Testis (tissue), 3 donors: ENCODE results near the gene CCNL2. TPM values are rescaled to one million over a fixed set of nuclear protein-coding genes. Genes with fewer than 3 reads are reported as not detected.

Experiments used
- DNase-seq: peaks from one replicate; pipeline ENCODE4 v3.0.0-alpha.2; 2019
- H3K27ac ChIP-seq, 2 donors: fragments of 200-600 bp; sonication (generic); one replicate each; pipeline ENCODE4 v1.5.1; 2019
- H3K27me3 ChIP-seq: fragments of 200-600 bp; sonication (generic); one replicate; pipeline ENCODE4 v1.5.1; 2019
- H3K36me3 ChIP-seq: fragments of 200-600 bp; sonication (generic); one replicate; pipeline ENCODE4 v1.5.1; 2017; ENCODE audit warnings: low read depth; ENCODE audit errors: missing control alignments
- H3K4me1 ChIP-seq: fragments of 200-600 bp; sonication (generic); one replicate; pipeline ENCODE4 v1.5.1; 2019
- H3K4me3 ChIP-seq, 2 donors: fragments of 200-600 bp; sonication (generic); one replicate each; pipeline ENCODE4 v1.5.1; 2017 to 2019
- H3K9me3 ChIP-seq: fragments of 200-600 bp; sonication (generic); one replicate; pipeline ENCODE4 v1.5.1; 2017
- POLR2A ChIP-seq: fragments of 450-650 bp; IDR thresholded peaks from one replicate; pipeline ENCODE4 v1.6.1; 2017; ENCODE audit warnings: antibody characterized with exemption, mild to moderate bottlenecking, moderate library complexity
- WGBS, 2 donors: methylation state at CpG; one replicate each; pipeline ENCODE4 v1.1.5; 2018; 5-methylcytosine and 5-hydroxymethylcytosine counted together
- intact Hi-C: fragments of 100-400 bp; cut with DNase I; formaldehyde crosslinking; loops from one replicate; pipeline ENCODE4 v1.15.1; 2023; ENCODE audit warnings: low total_unique reads
- polyA plus RNA-seq: library from polyadenylated mRNA; stranded (reverse); fragments of 350-450 nt; fragmentation: Illumina TruSeq; extraction: RNeasy Lipid Tissue Mini Kit (QIAGEN cat#74804); gene quantifications from one replicate; pipeline ENCODE4 v1.2.3, GENCODE V29; 2014; ENCODE audit warnings: low read depth, low replicate concordance; ENCODE audit not compliant: insufficient read depth
- total RNA-seq, 2 donors: library from RNA; depleted of rRNA; stranded (reverse); fragments of >200 nt; gene quantifications; one replicate each; pipeline ENCODE4 v1.2.3, GENCODE V29; 2016
- TF ChIP-seq, protein P1 (sequence below), 3 experiments: fragments of 450-650 bp in 2 of 3; fragments of 200-600 bp in 1 of 3; sonication (generic) in 1 of 3; IDR thresholded peaks; one replicate each; pipeline ENCODE4 v1.5.1; 2016 to 2019; ENCODE audit warnings: antibody characterized with exemption in 3 of 3, mild to moderate bottlenecking in 2 of 3, moderate library complexity in 1 of 3

CCNL2 gene
- total and polyA plus RNA-seq, 3 donors from 2014 or later, result 90.9 to 209 (median 204) TPM

DNA sequence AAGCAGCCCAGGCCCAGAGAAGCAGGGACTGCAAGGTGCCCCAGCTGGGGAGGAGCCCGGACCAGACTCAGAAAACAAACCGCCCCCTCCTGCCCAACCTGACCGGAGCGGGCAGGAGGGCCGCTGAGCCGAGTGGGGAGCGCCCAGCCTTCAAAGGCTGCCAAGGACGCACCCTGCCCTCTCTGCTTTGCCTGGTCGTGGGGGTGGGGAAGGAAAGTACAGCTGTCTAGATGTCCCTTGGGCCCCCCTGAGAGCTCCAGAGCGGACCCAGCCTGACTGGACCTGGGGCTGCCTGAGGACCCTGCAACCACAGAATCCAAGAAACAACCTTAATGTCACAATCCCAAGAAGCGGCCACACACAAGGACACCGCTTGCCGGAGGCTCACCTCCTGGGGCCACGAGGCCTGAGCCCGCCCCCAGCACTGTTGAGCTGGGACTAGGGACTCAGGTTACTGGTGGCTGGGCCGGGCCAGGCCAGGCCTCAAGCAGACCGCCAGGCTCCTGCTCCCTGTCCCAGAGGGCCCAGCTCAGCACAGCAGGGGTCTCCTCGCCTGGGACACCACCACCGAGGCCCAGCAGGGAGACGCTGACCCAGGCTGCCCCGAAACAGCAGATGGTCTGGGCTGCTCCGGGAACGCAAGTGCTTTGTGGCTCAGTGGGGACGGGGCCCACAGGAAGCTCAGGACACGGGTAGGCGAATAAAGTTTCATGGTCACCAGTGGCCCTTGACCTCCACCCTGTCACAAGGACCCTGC, 51.3 kb downstream of the CCNL2 start:
- Histone ChIP-seq H3K36me3 (no peaks in the 10 kb centered on the region), H3K4me3 (peak overlapping the region; percentile 67 to 70), H3K4me1 (peaks cover 48% of the 10 kb centered on the region), H3K27ac (peak overlapping the region; percentile 35 to 65), H3K27me3 (no peaks in the 10 kb centered on the region), H3K9me3 (no peaks in the 10 kb centered on the region)
- WGBS, 2 donors, result 23 to 34% methylated on average over 17 to 26 of the region's 26 CpGs
- TF ChIP-seq POLR2A, result no peak
- DNase-seq, result peak; percentile 71
- intact Hi-C loops, result no loop called here

DNA sequence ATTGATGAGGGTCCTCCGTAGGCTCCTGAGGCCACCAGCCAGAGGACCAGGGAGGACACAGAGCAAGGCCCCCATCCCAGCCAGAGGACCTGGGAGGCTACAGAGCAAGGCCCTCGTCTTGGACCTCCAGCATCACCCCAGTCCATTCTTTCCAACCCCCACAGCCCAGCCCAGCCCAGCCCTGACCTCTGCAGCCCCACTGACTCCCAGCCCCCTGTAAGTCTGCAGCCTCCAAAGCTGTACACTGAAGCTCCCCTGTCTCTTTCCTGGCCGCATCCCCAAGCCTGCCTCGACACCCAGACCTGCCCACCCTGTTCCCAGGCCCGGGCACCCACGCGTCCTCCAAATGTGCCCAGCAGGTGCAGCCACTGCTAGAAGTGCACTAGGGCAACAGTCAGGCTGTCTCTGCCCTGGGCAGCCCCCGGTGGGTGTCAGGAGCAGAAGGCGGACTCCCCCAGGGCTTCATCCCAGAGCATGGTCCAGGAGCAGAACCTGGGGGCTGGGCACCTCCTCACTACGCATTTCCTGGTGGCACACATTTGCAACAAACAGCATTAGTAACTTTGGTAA, 52.0 kb downstream of the CCNL2 start:
- peak overlapping the region in 1 of 2 donors; percentile 65 for H3K27ac ChIP-seq
- no peak overlapping the region for H3K4me3 ChIP-seq
- no peaks in the 10 kb centered on the region for H3K36me3 ChIP-seq
- 63 to 68% methylated on average over 5 to 10 of the region's 10 CpGs for WGBS, 2 donors
- H3K4me1 ChIP-seq, result peaks cover 42% of the 10 kb centered on the region
- intact Hi-C loops, result no loop called here
- TF ChIP-seq, protein P1, sequence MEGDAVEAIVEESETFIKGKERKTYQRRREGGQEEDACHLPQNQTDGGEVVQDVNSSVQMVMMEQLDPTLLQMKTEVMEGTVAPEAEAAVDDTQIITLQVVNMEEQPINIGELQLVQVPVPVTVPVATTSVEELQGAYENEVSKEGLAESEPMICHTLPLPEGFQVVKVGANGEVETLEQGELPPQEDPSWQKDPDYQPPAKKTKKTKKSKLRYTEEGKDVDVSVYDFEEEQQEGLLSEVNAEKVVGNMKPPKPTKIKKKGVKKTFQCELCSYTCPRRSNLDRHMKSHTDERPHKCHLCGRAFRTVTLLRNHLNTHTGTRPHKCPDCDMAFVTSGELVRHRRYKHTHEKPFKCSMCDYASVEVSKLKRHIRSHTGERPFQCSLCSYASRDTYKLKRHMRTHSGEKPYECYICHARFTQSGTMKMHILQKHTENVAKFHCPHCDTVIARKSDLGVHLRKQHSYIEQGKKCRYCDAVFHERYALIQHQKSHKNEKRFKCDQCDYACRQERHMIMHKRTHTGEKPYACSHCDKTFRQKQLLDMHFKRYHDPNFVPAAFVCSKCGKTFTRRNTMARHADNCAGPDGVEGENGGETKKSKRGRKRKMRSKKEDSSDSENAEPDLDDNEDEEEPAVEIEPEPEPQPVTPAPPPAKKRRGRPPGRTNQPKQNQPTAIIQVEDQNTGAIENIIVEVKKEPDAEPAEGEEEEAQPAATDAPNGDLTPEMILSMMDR (IDR thresholded peaks at IDR 0.05), result no peak
- no peak for TF ChIP-seq POLR2A
- H3K9me3 ChIP-seq, result no peaks in the 10 kb centered on the region
- no peaks in the 10 kb centered on the region for H3K27me3 ChIP-seq
- no peak for DNase-seq

DNA sequence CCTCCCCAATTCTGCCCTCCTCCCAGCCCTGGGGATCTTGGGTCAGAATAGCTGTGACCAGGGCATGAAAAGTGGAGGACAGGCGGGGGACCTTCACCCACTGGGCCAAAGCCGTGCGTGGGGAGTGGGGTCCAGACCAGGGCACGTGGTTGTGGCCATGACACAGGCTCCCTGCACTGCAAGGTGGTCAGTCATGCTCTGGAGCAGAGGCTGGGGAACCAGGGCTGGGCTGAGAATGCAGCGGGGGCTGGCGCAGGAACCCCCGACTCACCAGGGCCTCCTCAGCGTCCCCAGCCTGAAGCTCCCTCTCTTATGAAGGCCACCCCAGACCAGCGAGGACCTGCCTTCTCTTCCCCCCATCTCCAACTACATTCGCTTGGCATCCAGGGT, 52.6 kb downstream of the CCNL2 start:
- TF ChIP-seq, protein P1 (IDR thresholded peaks at IDR 0.05), result no peak
- no peak for TF ChIP-seq POLR2A
- H3K9me3 ChIP-seq, result no peaks in the 10 kb centered on the region
- intact Hi-C loops, result no loop called here
- H3K27ac ChIP-seq, result no peak overlapping the region
- H3K27me3 ChIP-seq, result no peaks in the 10 kb centered on the region
- H3K4me1 ChIP-seq, result peaks cover 35% of the 10 kb centered on the region
- DNase-seq, result no peak
- H3K4me3 ChIP-seq, result no peak overlapping the region
- 79 to 95% methylated on average over 10 of the region's 10 CpGs for WGBS, 2 donors
- H3K36me3 ChIP-seq, result no peaks in the 10 kb centered on the region

DNA sequence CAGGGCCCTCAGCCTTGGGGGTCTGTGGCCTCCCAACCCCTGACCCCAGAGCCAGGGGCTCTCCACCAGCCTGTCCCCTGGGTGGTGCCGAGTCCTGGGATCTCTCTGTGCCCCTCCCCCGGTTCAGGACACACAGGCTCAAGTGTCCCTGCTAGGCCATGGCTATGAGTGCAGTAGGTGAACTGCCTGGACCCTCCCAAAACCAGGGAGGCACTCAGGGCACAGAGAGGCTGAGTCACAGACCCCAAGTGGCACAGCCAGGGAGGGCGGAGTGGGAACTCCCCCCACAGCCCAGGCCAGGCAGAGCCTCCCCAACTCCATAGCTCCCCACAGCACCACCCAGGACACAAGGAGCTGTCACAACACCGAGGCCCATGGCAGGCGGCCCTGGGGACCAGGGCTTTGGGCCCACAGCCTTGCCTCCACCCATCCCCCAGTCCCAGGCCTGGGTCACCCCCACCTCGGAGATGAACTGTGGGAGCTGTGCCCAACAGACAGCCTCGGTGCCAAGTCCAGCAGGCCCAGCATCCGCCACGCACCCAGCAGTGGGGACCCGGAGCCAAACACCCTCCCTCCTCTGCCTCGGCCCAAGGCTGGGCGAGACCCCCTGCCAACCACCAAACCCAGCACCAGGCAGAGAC, 53.2 kb downstream of the CCNL2 start:
- no peak for DNase-seq
- intact Hi-C loops, result no loop called here
- Histone ChIP-seq H3K36me3 (no peaks in the 10 kb centered on the region), H3K9me3 (no peaks in the 10 kb centered on the region), H3K27ac (no peak overlapping the region), H3K27me3 (no peaks in the 10 kb centered on the region), H3K4me3 (no peak overlapping the region), H3K4me1 (peaks cover 33% of the 10 kb centered on the region)
- 55 to 57% methylated on average over 6 to 11 of the region's 12 CpGs for WGBS, 2 donors
- TF ChIP-seq POLR2A, result no peak
- TF ChIP-seq, protein P1 (IDR thresholded peaks at IDR 0.05), result no peak

DNA sequence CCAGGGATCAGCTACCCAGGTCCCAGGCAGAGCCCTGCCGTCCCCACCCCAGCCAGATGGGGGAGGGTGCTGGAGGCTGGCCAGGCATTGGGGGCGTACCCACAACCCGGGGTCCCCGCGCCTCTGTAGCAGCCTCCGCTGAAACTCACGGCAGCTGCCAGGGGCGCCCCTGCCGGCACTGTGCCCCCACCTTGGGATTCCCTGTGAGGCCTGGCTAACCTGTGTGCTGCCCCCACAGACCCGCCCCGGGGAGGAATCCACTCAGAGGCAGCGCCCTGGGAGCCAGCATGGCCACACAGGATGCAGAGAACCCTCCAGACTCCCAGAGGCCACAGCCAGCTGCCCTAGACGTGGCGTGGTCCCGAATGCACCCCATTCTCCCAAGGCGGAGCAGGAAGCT, 53.8 kb downstream of the CCNL2 start:
- H3K27ac ChIP-seq, result no peak overlapping the region
- no peaks in the 10 kb centered on the region for H3K9me3 ChIP-seq
- no peaks in the 10 kb centered on the region for H3K27me3 ChIP-seq
- WGBS, 2 donors, result 38 to 86% methylated on average over 7 to 13 of the region's 16 CpGs
- intact Hi-C loops, result no loop called here
- no peaks in the 10 kb centered on the region for H3K36me3 ChIP-seq
- no peak for DNase-seq
- H3K4me1 ChIP-seq, result peaks cover 33% of the 10 kb centered on the region
- H3K4me3 ChIP-seq, result no peak overlapping the region
- TF ChIP-seq, protein P1 (IDR thresholded peaks at IDR 0.05), result no peak
- TF ChIP-seq POLR2A, result no peak
